Activated CD8-positive, alpha-beta memory T cell treated with anti-CD3 and anti-CD28 coated beads for 36 hours (primary cell): Measurements from ENCODE around the gene TMED8. TPM values are rescaled to one million over a fixed set of nuclear protein-coding genes. Genes with fewer than 3 reads are reported as not detected.
"Not testable (repeated sequence)": the region's sequence is repeated elsewhere in the genome, so short reads cannot be mapped to it uniquely, and the experiment has no call there.

Source experiments
- CTCF ChIA-PET: fragments of 350-600 bp; sonication (Branson Sonifier 250); formaldehyde crosslinking; loops from one replicate; lab custom pipeline; 2021; ENCODE audit warnings: antibody characterized with exemption; lab: Charles Lee
- POLR2A ChIA-PET: fragments of 350-600 bp; sonication (Branson Sonifier 250); formaldehyde crosslinking; loops from one replicate; lab custom pipeline; 2021; ENCODE audit warnings: antibody characterized with exemption; lab: Charles Lee
- total RNA-seq, 2 experiments: library from RNA; stranded (reverse); gene quantifications; one replicate each; pipeline ENCODE4 v1.2.3, GENCODE V29; 2021

TMED8 gene
- 10 to 100 TPM; 25.9 to 26.2 TPM for total RNA-seq

- POLR2A ChIA-PET = interaction anchor here (0.5 to 2.6 kb wide), 6 partner anchors 31 to 163 kb away, joined by 3 to 10 read pairs (median 4); partner anchors contain the start of genes GSTZ1 and POMT2
- CTCF ChIA-PET = interaction anchor here (0.6 kb wide), 2 partner anchors 10 to 70 kb away, joined by 3 read pairs; no protein-coding TSS in a partner anchor
These were observed at the start of gene TMED8, which contains the start of gene SAMD15 for GRCh38 chr14:77376771-77377501. Gene TMED8, minus strand, starts transcription at chr14:77377094. Its CDS starts 41 bp downstream, at chr14:77377053. Gene SAMD15, plus strand, starts transcription at chr14:77377379. Its CDS starts 40 bp downstream, at chr14:77377419.

GRCh38 chr14:77426396-77426795 lies 49.5 kb upstream of the TMED8 start:
- POLR2A ChIA-PET = no interaction called here
- CTCF ChIA-PET = no interaction called here

GRCh38 chr14:77424862-77425261 lies 48.0 kb upstream of the TMED8 start:
- POLR2A ChIA-PET = no interaction called here

GRCh38 chr14:77423423-77423822 lies 46.5 kb upstream of the TMED8 start, which contains the start of gene NOXRED1:
Gene NOXRED1, minus strand, starts transcription at chr14:77423523. Its CDS starts 634 bp downstream, at chr14:77422889.
- POLR2A ChIA-PET = no interaction called here
- CTCF ChIA-PET = no interaction called here

More at GRCh38 chr14:77424862-77425261, 48.0 kb upstream of the TMED8 start:
- CTCF ChIA-PET = no interaction called here

- POLR2A ChIA-PET = no interaction called here
These were observed 44.3 kb upstream of the TMED8 start for GRCh38 chr14:77421201-77421600.

GRCh38 chr14:77416836-77417235 lies 39.9 kb upstream of the TMED8 start:
- ChIA-PET CTCF (no interaction called here), POLR2A (no interaction called here)

More at GRCh38 chr14:77421201-77421600, 44.3 kb upstream of the TMED8 start:
- CTCF ChIA-PET = no interaction called here

GRCh38 chr14:77416098-77416497 lies 39.2 kb upstream of the TMED8 start:
- CTCF ChIA-PET, POLR2A ChIA-PET: not testable (repeated sequence)

GRCh38 chr14:77415403-77416030 lies 38.6 kb upstream of the TMED8 start:
- CTCF ChIA-PET = not testable (repeated sequence)
- POLR2A ChIA-PET = interaction anchor here (0.6 kb wide), 1 partner anchor 239 kb away, joined by 3 read pairs; no protein-coding TSS in a partner anchor

- ChIA-PET CTCF (interaction anchor here (0.6 kb wide), 1 partner anchor 288 kb away, joined by 5 read pairs; no protein-coding TSS in a partner anchor), POLR2A (no interaction called here)
These were observed 32.2 kb upstream of the TMED8 start for GRCh38 chr14:77409131-77409533.

GRCh38 chr14:77407158-77407557 lies 30.3 kb upstream of the TMED8 start:
- CTCF ChIA-PET = interaction anchor here (0.7 kb wide), 2 partner anchors 314 to 535 kb away, joined by 3 to 4 read pairs; no protein-coding TSS in a partner anchor
- POLR2A ChIA-PET = no interaction called here

GRCh38 chr14:77406718-77407117 lies 29.8 kb upstream of the TMED8 start:
- ChIA-PET CTCF (no interaction called here), POLR2A (no interaction called here)

- ChIA-PET CTCF (interaction anchor here (0.6 kb wide), 1 partner anchor 8 kb away, joined by 3 read pairs; no protein-coding TSS in a partner anchor), POLR2A (no interaction called here)
These were observed 29.2 kb upstream of the TMED8 start for GRCh38 chr14:77406086-77406485.

- POLR2A ChIA-PET = no interaction called here
- CTCF ChIA-PET = no interaction called here
These were observed 26.9 kb upstream of the TMED8 start for GRCh38 chr14:77403768-77404167.

GRCh38 chr14:77400216-77400615 lies 23.3 kb upstream of the TMED8 start:
- CTCF ChIA-PET = interaction anchor here (1.1 kb wide), 1 partner anchor 58 kb away, joined by 3 read pairs; no protein-coding TSS in a partner anchor
- POLR2A ChIA-PET = no interaction called here

- ChIA-PET POLR2A (no interaction called here), CTCF (no interaction called here)
These were observed 13.3 kb upstream of the TMED8 start for GRCh38 chr14:77390188-77390587.

GRCh38 chr14:77378701-77379100 lies 1.8 kb upstream of the TMED8 start:
- ChIA-PET POLR2A (no interaction called here), CTCF (no interaction called here)

GRCh38 chr14:77377502-77377844 lies 579 bp upstream of the TMED8 start:
- POLR2A ChIA-PET = interaction anchor here (0.5 to 2.6 kb wide), 5 partner anchors 32 to 163 kb away, joined by 3 to 10 read pairs (median 5); partner anchors contain the start of genes GSTZ1 and POMT2
- CTCF ChIA-PET = interaction anchor here (0.6 kb wide), 1 partner anchor 70 kb away, joined by 3 read pairs; no protein-coding TSS in a partner anchor

GRCh38 chr14:77375973-77376770 lies 722 bp downstream of the TMED8 start:
- CTCF ChIA-PET = interaction anchor here (0.6 kb wide), 1 partner anchor 9 kb away, joined by 3 read pairs; no protein-coding TSS in a partner anchor
- POLR2A ChIA-PET = interaction anchor here (0.8 to 2.6 kb wide), 3 partner anchors 55 to 82 kb away, joined by 4 to 10 read pairs (median 5); partner anchors contain the start of genes GSTZ1 and POMT2
